ENCODE data around the gene HLTF.
"Not testable (repeated sequence)": the region's sequence is repeated elsewhere in the genome, so short reads cannot be mapped to it uniquely, and the experiment has no call there.

HLTF gene

GRCh38 chr3:149003653-149004305 is 82.6 kb downstream of the HLTF start:
- Mint-ChIP-seq H3K27me3 (no peaks in the 10 kb centered on the region), H3K4me3 (no peak overlapping the region), H3K36me3 (peaks cover 25% of the 10 kb centered on the region), H3K9me3 (no peaks in the 10 kb centered on the region), H3K4me1 (peaks cover 7% of the 10 kb centered on the region), H3K27ac (no peak overlapping the region)
- DNase-seq (ENCODE audit: low spot score in 2 of 2) (no peak), ATAC-seq (ENCODE audit: low read depth) (peak; percentile 60)

- Mint-ChIP-seq H3K4me3 (no peak overlapping the region), H3K36me3 (peaks cover 15% of the 10 kb centered on the region), H3K4me1 (peaks cover 7% of the 10 kb centered on the region), H3K9me3 (no peaks in the 10 kb centered on the region), H3K27ac (no peak overlapping the region), H3K27me3 (no peaks in the 10 kb centered on the region)
- ATAC-seq (ENCODE audit: low read depth) (no peak), DNase-seq (ENCODE audit: low spot score in 2 of 2) (no peak)
These were observed 84.6 kb downstream of the HLTF start for GRCh38 chr3:149001727-149002126.

- H3K4me1 Mint-ChIP-seq = peaks cover 7% of the 10 kb centered on the region
- ATAC-seq (ENCODE audit: low read depth) = no peak
- peak overlapping the region; percentile 28 for H3K27ac Mint-ChIP-seq
- H3K27me3 Mint-ChIP-seq = no peaks in the 10 kb centered on the region
- peaks cover 22% of the 10 kb centered on the region for H3K36me3 Mint-ChIP-seq
- H3K9me3 Mint-ChIP-seq = no peaks in the 10 kb centered on the region
- no peak overlapping the region for H3K4me3 Mint-ChIP-seq
- no peak for DNase-seq (ENCODE audit: low spot score in 2 of 2)
These were observed 86.1 kb downstream of the HLTF start for GRCh38 chr3:149000206-149000745.

- ATAC-seq (ENCODE audit: low read depth) (no peak), DNase-seq (ENCODE audit: low spot score in 2 of 2) (no peak)
- peak overlapping the region; percentile 28 for H3K27ac Mint-ChIP-seq
- no peak overlapping the region for H3K4me3 Mint-ChIP-seq
- no peaks in the 10 kb centered on the region for H3K27me3 Mint-ChIP-seq
- H3K9me3 Mint-ChIP-seq = no peaks in the 10 kb centered on the region
- peaks cover 7% of the 10 kb centered on the region for H3K4me1 Mint-ChIP-seq
- peaks cover 22% of the 10 kb centered on the region for H3K36me3 Mint-ChIP-seq
These were observed 86.5 kb downstream of the HLTF start for GRCh38 chr3:148999806-149000205.

- Mint-ChIP-seq H3K4me1 (peaks cover 5% of the 10 kb centered on the region), H3K27me3 (no peaks in the 10 kb centered on the region), H3K36me3 (peaks cover 22% of the 10 kb centered on the region), H3K9me3 (no peaks in the 10 kb centered on the region), H3K4me3 (no peak overlapping the region), H3K27ac (no peak overlapping the region)
- no peak for ATAC-seq (ENCODE audit: low read depth)
- DNase-seq (ENCODE audit: low spot score in 2 of 2) = no peak
These were observed 87.5 kb downstream of the HLTF start for GRCh38 chr3:148998715-148999423.

- ATAC-seq (ENCODE audit: low read depth) (no peak), DNase-seq (ENCODE audit: low spot score in 2 of 2) (no peak)
- Mint-ChIP-seq H3K4me1 (peaks cover 5% of the 10 kb centered on the region), H3K4me3 (no peak overlapping the region), H3K9me3 (no peaks in the 10 kb centered on the region), H3K27ac (no peak overlapping the region), H3K27me3 (no peaks in the 10 kb centered on the region), H3K36me3 (peaks cover 22% of the 10 kb centered on the region)
These were observed 88.0 kb downstream of the HLTF start for GRCh38 chr3:148998297-148998696.

- ATAC-seq (ENCODE audit: low read depth) (no peak), DNase-seq (ENCODE audit: low spot score in 2 of 2) (no peak)
- H3K4me3 Mint-ChIP-seq = no peak overlapping the region
- no peaks in the 10 kb centered on the region for H3K9me3 Mint-ChIP-seq
- H3K4me1 Mint-ChIP-seq = peaks cover 11% of the 10 kb centered on the region
- no peaks in the 10 kb centered on the region for H3K27me3 Mint-ChIP-seq
- H3K36me3 Mint-ChIP-seq = peaks cover 22% of the 10 kb centered on the region
- H3K27ac Mint-ChIP-seq = no peak overlapping the region
These were observed 88.7 kb downstream of the HLTF start for GRCh38 chr3:148997623-148998022.

- no peak for DNase-seq (ENCODE audit: low spot score in 2 of 2)
These were observed 93.6 kb downstream of the HLTF start for GRCh38 chr3:148992635-148993255.

GRCh38 chr3:148992027-148992634 is 94.2 kb downstream of the HLTF start:
- peak overlapping the region; percentile 74 for H3K27ac Mint-ChIP-seq
- peak; percentile 4 for ATAC-seq (ENCODE audit: low read depth)
- no peaks in the 10 kb centered on the region for H3K27me3 Mint-ChIP-seq
- H3K36me3 Mint-ChIP-seq = peaks cover 9% of the 10 kb centered on the region
- DNase-seq (ENCODE audit: low spot score in 2 of 2) = peak; percentile 21 to 33
- H3K9me3 Mint-ChIP-seq = no peaks in the 10 kb centered on the region
- peak overlapping the region; percentile 72 for H3K4me3 Mint-ChIP-seq
- H3K4me1 Mint-ChIP-seq = peaks cover 15% of the 10 kb centered on the region

More at GRCh38 chr3:148992635-148993255, 93.6 kb downstream of the HLTF start:
- peaks cover 15% of the 10 kb centered on the region for H3K4me1 Mint-ChIP-seq
- peak overlapping the region; percentile 72 for H3K4me3 Mint-ChIP-seq
- H3K9me3 Mint-ChIP-seq = no peaks in the 10 kb centered on the region
- no peak for ATAC-seq (ENCODE audit: low read depth)
- H3K27me3 Mint-ChIP-seq = no peaks in the 10 kb centered on the region
- peaks cover 9% of the 10 kb centered on the region for H3K36me3 Mint-ChIP-seq
- H3K27ac Mint-ChIP-seq = peak overlapping the region; percentile 74

- peak; percentile 89 for ATAC-seq (ENCODE audit: low read depth)
- no peaks in the 10 kb centered on the region for H3K9me3 Mint-ChIP-seq
- peak; percentile 71 to 74 for DNase-seq (ENCODE audit: low spot score in 2 of 2)
- peak within 1 kb of the TSS; percentile 72 for H3K4me3 Mint-ChIP-seq
- H3K27ac Mint-ChIP-seq = peak within 1 kb of the TSS; percentile 74
- peaks cover 5% of the 10 kb centered on the region for H3K36me3 Mint-ChIP-seq
- H3K4me1 Mint-ChIP-seq = peaks cover 15% of the 10 kb centered on the region
- no peaks in the 10 kb centered on the region for H3K27me3 Mint-ChIP-seq
These were observed 94.9 kb downstream of the HLTF start, which contains the start of gene GYG1 for GRCh38 chr3:148991219-148992026. TSS of gene GYG1 (plus strand) at chr3:148991540. CDS start at chr3:148991641, 101 bp downstream.

- ATAC-seq (ENCODE audit: low read depth) (no peak), DNase-seq (ENCODE audit: low spot score in 2 of 2) (no peak)
- no peaks in the 10 kb centered on the region for H3K9me3 Mint-ChIP-seq
- H3K27ac Mint-ChIP-seq = peak overlapping the region; percentile 68
- H3K4me3 Mint-ChIP-seq = no peak overlapping the region
- peaks cover 15% of the 10 kb centered on the region for H3K4me1 Mint-ChIP-seq
- H3K27me3 Mint-ChIP-seq = no peaks in the 10 kb centered on the region
- H3K36me3 Mint-ChIP-seq = no peaks in the 10 kb centered on the region
These were observed 96.1 kb downstream of the HLTF start for GRCh38 chr3:148990236-148990635.

GRCh38 chr3:148987551-148987950 is 98.8 kb downstream of the HLTF start:
- H3K27ac Mint-ChIP-seq; H3K27me3 Mint-ChIP-seq; H3K4me1 Mint-ChIP-seq; H3K36me3 Mint-ChIP-seq; H3K4me3 Mint-ChIP-seq; ATAC-seq (ENCODE audit: low read depth); H3K9me3 Mint-ChIP-seq; DNase-seq (ENCODE audit: low spot score in 2 of 2): not testable (repeated sequence)

GRCh38 chr3:148981273-148981672 is 105.1 kb downstream of the HLTF start:
- Mint-ChIP-seq H3K4me1 (no peaks in the 10 kb centered on the region), H3K4me3 (no peak overlapping the region), H3K9me3 (peaks cover 4% of the 10 kb centered on the region), H3K27me3 (no peaks in the 10 kb centered on the region), H3K27ac (no peak overlapping the region), H3K36me3 (peaks cover 2% of the 10 kb centered on the region)
- ATAC-seq (ENCODE audit: low read depth) (no peak), DNase-seq (ENCODE audit: low spot score in 2 of 2) (no peak)

All from memory B cell (primary cell).